ENCODE results near the gene AKAP3.

AKAP3 gene
- total RNA-seq, result 0.67 to 3.9 (median 1.4) reads per million in 9 experiments

- DNase-seq (peak; percentile 64 to 77 (median 66)), ATAC-seq (replicated peaks) (peak; percentile 95)
- Mint-ChIP-seq H3K4me3 (peak within 1 kb of the TSS; percentile 96 to 97), H3K4me1 (ENCODE audit: low read depth in 2 of 2) (peaks cover 30 to 32% of the 10 kb centered on the region in 2 donors), H3K9me3 (no peaks in the 10 kb centered on the region), H3K36me3 (ENCODE audit: insufficient read depth) (peaks cover 3% of the 10 kb centered on the region), H3K27ac (peak within 1 kb of the TSS; percentile 95 to 96), H3K27me3 (no peaks in the 10 kb centered on the region)
Observed at GRCh38 chr12:4648501-4649357, at the start of gene AKAP3, which contains the start of gene NDUFA9. Gene AKAP3 (minus strand): TSS chr12:4649051. CDS start chr12:4638196, 10,855 bp downstream. Gene NDUFA9 (plus strand): TSS chr12:4649114. CDS start chr12:4649127, 13 bp downstream.

- no peaks in the 10 kb centered on the region for H3K9me3 Mint-ChIP-seq
- ATAC-seq (replicated peaks), result no peak
- H3K27me3 Mint-ChIP-seq, result no peaks in the 10 kb centered on the region
- peaks cover 13% of the 10 kb centered on the region for H3K36me3 Mint-ChIP-seq (ENCODE audit: insufficient read depth)
- H3K4me3 Mint-ChIP-seq, result no peak overlapping the region
- no peak overlapping the region for H3K27ac Mint-ChIP-seq
- DNase-seq, result no peak
- no peaks in the 10 kb centered on the region for H3K4me1 Mint-ChIP-seq (ENCODE audit: low read depth in 2 of 2)
Observed at GRCh38 chr12:4690760-4691159, 41.9 kb upstream of the AKAP3 start.

- H3K9me3 Mint-ChIP-seq, result no peaks in the 10 kb centered on the region
- no peaks in the 10 kb centered on the region for H3K27me3 Mint-ChIP-seq
- DNase-seq, result no peak
- H3K4me1 Mint-ChIP-seq (ENCODE audit: low read depth in 2 of 2), result no peaks in the 10 kb centered on the region
- H3K4me3 Mint-ChIP-seq, result no peak overlapping the region
- ATAC-seq (replicated peaks), result no peak
- H3K27ac Mint-ChIP-seq, result no peak overlapping the region
- peaks cover 46% of the 10 kb centered on the region for H3K36me3 Mint-ChIP-seq (ENCODE audit: insufficient read depth)
Observed at GRCh38 chr12:4685317-4685716, 36.5 kb upstream of the AKAP3 start.

- H3K36me3 Mint-ChIP-seq (ENCODE audit: insufficient read depth), result peaks cover 37% of the 10 kb centered on the region
- DNase-seq, result no peak
- H3K27me3 Mint-ChIP-seq, result no peaks in the 10 kb centered on the region
- H3K4me1 Mint-ChIP-seq (ENCODE audit: low read depth in 2 of 2), result no peaks in the 10 kb centered on the region
- ATAC-seq (replicated peaks), result no peak
- H3K9me3 Mint-ChIP-seq, result no peaks in the 10 kb centered on the region
- H3K27ac Mint-ChIP-seq, result no peak overlapping the region
- H3K4me3 Mint-ChIP-seq, result no peak overlapping the region
Observed at GRCh38 chr12:4681732-4682131, 32.9 kb upstream of the AKAP3 start.

GRCh38 chr12:4679711-4680110, 30.9 kb upstream of the AKAP3 start:
- H3K27me3 Mint-ChIP-seq, result no peaks in the 10 kb centered on the region
- H3K4me1 Mint-ChIP-seq (ENCODE audit: low read depth in 2 of 2), result no peaks in the 10 kb centered on the region
- no peak overlapping the region for H3K4me3 Mint-ChIP-seq
- ATAC-seq (replicated peaks), result no peak
- peaks cover 26% of the 10 kb centered on the region for H3K36me3 Mint-ChIP-seq (ENCODE audit: insufficient read depth)
- H3K9me3 Mint-ChIP-seq, result no peaks in the 10 kb centered on the region
- H3K27ac Mint-ChIP-seq, result no peak overlapping the region
- no peak for DNase-seq

GRCh38 chr12:4665236-4665635, 16.4 kb upstream of the AKAP3 start:
- DNase-seq, result no peak
- Mint-ChIP-seq H3K27ac (no peak overlapping the region), H3K9me3 (no peaks in the 10 kb centered on the region), H3K27me3 (no peaks in the 10 kb centered on the region), H3K36me3 (ENCODE audit: insufficient read depth) (peaks cover 69% of the 10 kb centered on the region), H3K4me1 (ENCODE audit: low read depth in 2 of 2) (peaks cover 0 to 5% of the 10 kb centered on the region in 2 donors), H3K4me3 (no peak overlapping the region)
- no peak for ATAC-seq (replicated peaks)

GRCh38 chr12:4663971-4664505, 15.2 kb upstream of the AKAP3 start:
- Mint-ChIP-seq H3K36me3 (ENCODE audit: insufficient read depth) (peaks cover 62% of the 10 kb centered on the region), H3K9me3 (no peaks in the 10 kb centered on the region), H3K4me1 (ENCODE audit: low read depth in 2 of 2) (peaks cover 0 to 5% of the 10 kb centered on the region in 2 donors), H3K27me3 (no peaks in the 10 kb centered on the region), H3K4me3 (no peak overlapping the region), H3K27ac (no peak overlapping the region)
- no peak for ATAC-seq (replicated peaks)
- no peak for DNase-seq

- H3K9me3 Mint-ChIP-seq, result no peaks in the 10 kb centered on the region
- DNase-seq (no peak), ATAC-seq (replicated peaks) (no peak)
- no peak overlapping the region for H3K27ac Mint-ChIP-seq
- H3K36me3 Mint-ChIP-seq (ENCODE audit: insufficient read depth), result peaks cover 26% of the 10 kb centered on the region
- no peaks in the 10 kb centered on the region for H3K27me3 Mint-ChIP-seq
- no peak overlapping the region for H3K4me3 Mint-ChIP-seq
- H3K4me1 Mint-ChIP-seq (ENCODE audit: low read depth in 2 of 2), result peaks cover 29 to 37% of the 10 kb centered on the region in 2 donors
Observed at GRCh38 chr12:4653691-4654090, 4.8 kb upstream of the AKAP3 start.

GRCh38 chr12:4653257-4653656, 4.4 kb upstream of the AKAP3 start:
- Mint-ChIP-seq H3K4me1 (ENCODE audit: low read depth in 2 of 2) (peaks cover 31 to 37% of the 10 kb centered on the region in 2 donors), H3K27ac (no peak overlapping the region), H3K36me3 (ENCODE audit: insufficient read depth) (peaks cover 24% of the 10 kb centered on the region), H3K4me3 (no peak overlapping the region), H3K9me3 (no peaks in the 10 kb centered on the region), H3K27me3 (no peaks in the 10 kb centered on the region)
- ATAC-seq (replicated peaks) (no peak), DNase-seq (no peak)

- peaks cover 31 to 37% of the 10 kb centered on the region in 2 donors for H3K4me1 Mint-ChIP-seq (ENCODE audit: low read depth in 2 of 2)
- H3K4me3 Mint-ChIP-seq, result peak overlapping the region; percentile 96 to 97
- H3K36me3 Mint-ChIP-seq (ENCODE audit: insufficient read depth), result peaks cover 3% of the 10 kb centered on the region
- ATAC-seq (replicated peaks) (no peak), DNase-seq (no peak)
- peak overlapping the region; percentile 95 to 96 for H3K27ac Mint-ChIP-seq
- H3K9me3 Mint-ChIP-seq, result no peaks in the 10 kb centered on the region
- no peaks in the 10 kb centered on the region for H3K27me3 Mint-ChIP-seq
Observed at GRCh38 chr12:4649358-4649661, 459 bp upstream of the AKAP3 start.

- H3K4me1 Mint-ChIP-seq (ENCODE audit: low read depth in 2 of 2), result peaks cover 28 to 29% of the 10 kb centered on the region in 2 donors
- ATAC-seq (replicated peaks) (no peak), DNase-seq (no peak)
- H3K27ac Mint-ChIP-seq, result peak overlapping the region; percentile 95 to 96
- H3K27me3 Mint-ChIP-seq, result no peaks in the 10 kb centered on the region
- peaks cover 3% of the 10 kb centered on the region for H3K36me3 Mint-ChIP-seq (ENCODE audit: insufficient read depth)
- peak overlapping the region; percentile 96 to 97 for H3K4me3 Mint-ChIP-seq
- H3K9me3 Mint-ChIP-seq, result no peaks in the 10 kb centered on the region
Observed at GRCh38 chr12:4648104-4648500, 749 bp downstream of the AKAP3 start.

- ATAC-seq (replicated peaks) (no peak), DNase-seq (no peak)
- Mint-ChIP-seq H3K36me3 (ENCODE audit: insufficient read depth) (peaks cover 3% of the 10 kb centered on the region), H3K4me1 (ENCODE audit: low read depth in 2 of 2) (peaks cover 10 to 13% of the 10 kb centered on the region in 2 donors), H3K4me3 (no peak overlapping the region), H3K9me3 (no peaks in the 10 kb centered on the region), H3K27ac (no peak overlapping the region), H3K27me3 (peaks cover 0 to 16% of the 10 kb centered on the region in 2 donors)
Observed at GRCh38 chr12:4645023-4645422, 3.8 kb downstream of the AKAP3 start.

- H3K36me3 Mint-ChIP-seq (ENCODE audit: insufficient read depth), result no peaks in the 10 kb centered on the region
- no peak overlapping the region for H3K27ac Mint-ChIP-seq
- ATAC-seq (replicated peaks) (no peak), DNase-seq (no peak)
- no peaks in the 10 kb centered on the region for H3K9me3 Mint-ChIP-seq
- H3K4me3 Mint-ChIP-seq, result no peak overlapping the region
- H3K27me3 Mint-ChIP-seq, result peaks cover 0 to 22% of the 10 kb centered on the region in 2 donors
- H3K4me1 Mint-ChIP-seq (ENCODE audit: low read depth in 2 of 2), result peaks cover 0 to 2% of the 10 kb centered on the region in 2 donors
Observed at GRCh38 chr12:4643747-4644146, 5.1 kb downstream of the AKAP3 start.

GRCh38 chr12:4630262-4630661, 18.6 kb downstream of the AKAP3 start:
- H3K36me3 Mint-ChIP-seq (ENCODE audit: insufficient read depth), result no peaks in the 10 kb centered on the region
- no peaks in the 10 kb centered on the region for H3K9me3 Mint-ChIP-seq
- H3K27me3 Mint-ChIP-seq, result peaks cover 22 to 24% of the 10 kb centered on the region in 2 donors
- H3K4me1 Mint-ChIP-seq (ENCODE audit: low read depth in 2 of 2), result no peaks in the 10 kb centered on the region
- DNase-seq, result no peak
- no peak overlapping the region for H3K27ac Mint-ChIP-seq
- no peak overlapping the region for H3K4me3 Mint-ChIP-seq
- ATAC-seq (replicated peaks), result no peak

All from effector memory CD8-positive, alpha-beta T cell (primary cell).